Fibroblast of skin of right quadriceps (primary cell): Measurements from ENCODE around the gene LANCL3.

Source experiments
- DNase-seq: peaks from one replicate; pipeline ENCODE4 v3.0.0-alpha.2; 2013

The LANCL3 gene

GRCh38 chrX:37684973-37685372 lies 113.5 kb downstream of the LANCL3 start:
- DNase-seq, result no peak

GRCh38 chrX:37685381-37686359 lies 114.2 kb downstream of the LANCL3 start, which contains the start of gene XK:
XK (plus strand) TSS chrX:37685791; CDS start chrX:37685962, 171 bp downstream.
- DNase-seq, result peak; percentile 10

GRCh38 chrX:37686369-37686995 lies 115.0 kb downstream of the LANCL3 start:
- no peak for DNase-seq

- no peak for DNase-seq
These were observed 115.5 kb downstream of the LANCL3 start for GRCh38 chrX:37686996-37687395.

GRCh38 chrX:37690119-37690518 lies 118.7 kb downstream of the LANCL3 start:
- DNase-seq, result no peak

GRCh38 chrX:37692918-37693317 lies 121.5 kb downstream of the LANCL3 start:
- DNase-seq, result peak; percentile 6

GRCh38 chrX:37697169-37697760 lies 125.8 kb downstream of the LANCL3 start:
- no peak for DNase-seq

GRCh38 chrX:37701588-37701987 lies 130.1 kb downstream of the LANCL3 start:
- DNase-seq, result no peak

- DNase-seq, result no peak
These were observed 140.5 kb downstream of the LANCL3 start for GRCh38 chrX:37711991-37712390.

- DNase-seq, result no peak
These were observed 141.0 kb downstream of the LANCL3 start for GRCh38 chrX:37712458-37712857.

GRCh38 chrX:37714479-37714878 lies 143.0 kb downstream of the LANCL3 start:
- no peak for DNase-seq

GRCh38 chrX:37716602-37717001 lies 145.1 kb downstream of the LANCL3 start:
- no peak for DNase-seq

GRCh38 chrX:37717708-37718107 lies 146.2 kb downstream of the LANCL3 start:
- DNase-seq, result no peak

- DNase-seq, result no peak
These were observed 151.1 kb downstream of the LANCL3 start for GRCh38 chrX:37722595-37722994.

GRCh38 chrX:37726346-37726745 lies 154.9 kb downstream of the LANCL3 start:
- DNase-seq, result no peak
